Measurements from ENCODE around the gene PLSCR2. TPM values are rescaled to one million over a fixed set of nuclear protein-coding genes. Genes with fewer than 3 reads are reported as not detected.
"Not testable (repeated sequence)": the region's sequence is repeated elsewhere in the genome, so short reads cannot be mapped to it uniquely, and the experiment has no call there.

Gene PLSCR2
- total and polyA plus RNA-seq, 4 donors: 0.25 TPM; not detected in 3

GRCh38 chr3:146414010-146414409 is 55.4 kb downstream of the PLSCR2 start:
- 53% methylated on average over 1 of the region's 1 CpG for WGBS
- Histone ChIP-seq H3K36me3 (ENCODE audit: control insufficient read depth in 4 of 4, insufficient read depth in 3 of 4, low read depth in 1 of 4, low read length in 3 of 4) (no peaks in the 10 kb centered on the region), H3K27ac (ENCODE audit: low read depth in 1 of 2, low read length in 2 of 2) (no peak overlapping the region), H3K4me1 (ENCODE audit: control insufficient read depth in 4 of 4, insufficient read depth in 4 of 4, low read length in 3 of 4) (no peaks in the 10 kb centered on the region), H3K9me3 (ENCODE audit: control insufficient read depth in 4 of 4, low read length in 3 of 4) (peaks cover 0 to 10% (median 5%) of the 10 kb centered on the region in 4 donors), H3K9ac (ENCODE audit: low read depth in 1 of 2, low read length in 2 of 2) (no peak overlapping the region), H3K4me3 (ENCODE audit: low read depth in 1 of 3, low read length in 3 of 3) (no peak overlapping the region), H3K27me3 (ENCODE audit: control insufficient read depth in 4 of 4, insufficient read depth in 4 of 4, low read length in 3 of 4) (no peaks in the 10 kb centered on the region)
- DNase-seq (ENCODE audit: low spot score): no peak
- TF ChIP-seq CTCF (IDR thresholded peaks at IDR 0.05; ENCODE audit: low read depth, low read length, missing input control) (no peak), NR2F2 (IDR thresholded peaks at IDR 0.05) (no peak), HNF4G (IDR thresholded peaks at IDR 0.05) (no peak), YY1 (IDR thresholded peaks at IDR 0.05) (no peak), JUND (IDR thresholded peaks at IDR 0.05) (no peak), ATF3 (IDR thresholded peaks at IDR 0.05) (no peak), TAF1 (conservative IDR thresholded peaks at IDR 0.05) (no peak), GABPA (IDR thresholded peaks at IDR 0.05 in 1 of 2, conservative IDR thresholded peaks at IDR 0.05 in 1 of 2) (no peak), FOXA2 (IDR thresholded peaks at IDR 0.05) (no peak)

- WGBS: 91% methylated on average over 5 of the region's 5 CpGs
- H3K9me3 ChIP-seq (ENCODE audit: control insufficient read depth in 4 of 4, low read length in 3 of 4); DNase-seq (ENCODE audit: low spot score); H3K4me1 ChIP-seq (ENCODE audit: control insufficient read depth in 4 of 4, insufficient read depth in 4 of 4, low read length in 3 of 4); H3K4me3 ChIP-seq (ENCODE audit: low read depth in 1 of 3, low read length in 3 of 3); H3K27ac ChIP-seq (ENCODE audit: low read depth in 1 of 2, low read length in 2 of 2); H3K36me3 ChIP-seq (ENCODE audit: control insufficient read depth in 4 of 4, insufficient read depth in 3 of 4, low read depth in 1 of 4, low read length in 3 of 4); H3K27me3 ChIP-seq (ENCODE audit: control insufficient read depth in 4 of 4, insufficient read depth in 4 of 4, low read length in 3 of 4); H3K9ac ChIP-seq (ENCODE audit: low read depth in 1 of 2, low read length in 2 of 2): not testable (repeated sequence)
Observed at GRCh38 chr3:146412711-146413110, 56.6 kb downstream of the PLSCR2 start.

- no peak for TF ChIP-seq NR2F2 (IDR thresholded peaks at IDR 0.05)
- no peak for TF ChIP-seq FOXA2 (IDR thresholded peaks at IDR 0.05)
- TF ChIP-seq HNF4A (conservative IDR thresholded peaks at IDR 0.05): no peak
- TF ChIP-seq REST (IDR thresholded peaks at IDR 0.05): no peak
- no peak for TF ChIP-seq MAX (IDR thresholded peaks at IDR 0.05)
- H3K9ac ChIP-seq (ENCODE audit: low read depth in 1 of 2, low read length in 2 of 2): no peak overlapping the region
- H3K4me1 ChIP-seq (ENCODE audit: control insufficient read depth in 4 of 4, insufficient read depth in 4 of 4, low read length in 3 of 4): no peaks in the 10 kb centered on the region
- WGBS: 60% methylated on average over 7 of the region's 7 CpGs
- peaks cover 0 to 8% (median 5%) of the 10 kb centered on the region in 4 donors for H3K9me3 ChIP-seq (ENCODE audit: control insufficient read depth in 4 of 4, low read length in 3 of 4)
- no peak overlapping the region for H3K4me3 ChIP-seq (ENCODE audit: low read depth in 1 of 3, low read length in 3 of 3)
- H3K27me3 ChIP-seq (ENCODE audit: control insufficient read depth in 4 of 4, insufficient read depth in 4 of 4, low read length in 3 of 4): no peaks in the 10 kb centered on the region
- DNase-seq (ENCODE audit: low spot score): no peak
- no peak overlapping the region for H3K27ac ChIP-seq (ENCODE audit: low read depth in 1 of 2, low read length in 2 of 2)
- H3K36me3 ChIP-seq (ENCODE audit: control insufficient read depth in 4 of 4, insufficient read depth in 3 of 4, low read depth in 1 of 4, low read length in 3 of 4): no peaks in the 10 kb centered on the region
Observed at GRCh38 chr3:146407956-146408355, 61.4 kb downstream of the PLSCR2 start.

All from liver (tissue), 9 donors.